HG03571 (cell line): ENCODE data around the gene PAH.

Source experiments
- ATAC-seq: cut with Tn5 transposase; IDR thresholded peaks from one replicate; pipeline ENCODE4 v1.9.1; 2021; ENCODE audit not compliant: unreplicated experiment

PAH gene

DNA sequence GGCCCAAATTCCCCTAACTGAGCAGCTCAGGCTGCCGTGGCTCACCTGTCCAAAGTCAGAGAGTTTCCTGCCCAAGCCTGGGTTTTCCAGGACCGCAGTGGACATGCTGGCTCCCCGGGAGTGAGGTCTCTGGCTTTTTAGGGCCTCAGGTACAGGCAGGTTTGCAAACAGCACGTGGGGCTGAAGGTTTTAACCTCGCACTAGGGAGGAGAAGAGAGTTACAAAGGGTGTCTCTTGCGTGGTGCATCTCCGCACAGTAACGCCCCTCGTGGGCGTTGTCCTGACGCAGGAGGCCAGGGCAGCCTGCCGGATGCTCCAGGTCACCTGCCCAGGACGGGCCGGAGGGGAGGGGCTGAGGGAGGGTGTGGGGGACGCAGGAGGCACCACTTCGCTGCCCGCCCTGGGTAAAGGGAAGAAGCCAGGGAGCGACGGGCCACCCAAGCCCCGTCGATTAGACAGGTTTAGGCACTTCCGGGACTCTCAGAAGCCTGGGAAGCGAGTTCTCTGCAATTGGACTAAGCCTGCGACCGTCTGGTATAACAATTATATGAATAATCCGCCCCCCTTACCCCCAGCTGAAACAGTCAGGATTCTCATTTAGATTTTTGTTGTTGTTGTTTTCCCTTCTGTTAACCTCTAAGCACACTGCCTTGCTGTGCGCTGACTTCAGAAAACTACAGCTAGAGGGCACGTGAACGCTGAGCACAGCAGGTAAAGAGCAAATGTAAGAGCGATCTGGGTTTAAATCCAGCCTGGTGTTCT is at the start of gene PAH:
TSS of gene PAH (minus strand) at position 219 of the 762 bp plus-strand sequence. CDS start at position 105, 114 bp downstream.
- peak; percentile 57 for ATAC-seq

DNA sequence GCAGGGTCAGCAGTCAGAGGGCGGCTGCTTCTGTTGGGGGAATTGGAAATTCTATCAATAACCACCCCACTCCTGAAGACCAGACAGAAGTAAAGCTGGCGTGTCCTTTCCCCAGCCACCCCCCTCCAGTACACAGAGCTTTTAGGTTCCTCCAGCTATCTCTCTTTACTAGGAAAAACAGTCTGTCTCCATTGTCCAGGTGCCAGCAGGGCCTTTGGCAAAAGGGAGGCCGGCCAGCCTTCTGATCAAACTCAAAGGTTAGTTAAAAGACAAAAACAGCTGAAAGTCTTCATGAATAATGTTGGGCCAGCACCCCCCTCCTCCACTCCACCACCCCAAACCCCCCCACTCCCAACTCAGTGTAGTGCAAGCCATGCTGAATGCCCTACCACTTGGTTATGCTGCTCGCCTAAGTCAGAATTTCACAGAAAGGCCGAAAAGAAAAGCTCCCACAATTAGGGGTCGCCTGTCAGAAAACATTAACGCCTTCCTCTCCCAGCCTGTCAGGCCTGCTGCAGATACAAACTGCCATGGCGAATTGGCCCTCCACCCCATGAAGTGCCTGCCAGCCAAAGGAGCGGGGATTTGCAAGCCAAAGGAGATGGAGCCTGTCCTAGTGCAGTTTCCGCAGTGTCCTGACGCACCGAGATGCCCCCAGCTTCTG is 49.3 kb upstream of the PAH start:
- ATAC-seq: no peak

DNA sequence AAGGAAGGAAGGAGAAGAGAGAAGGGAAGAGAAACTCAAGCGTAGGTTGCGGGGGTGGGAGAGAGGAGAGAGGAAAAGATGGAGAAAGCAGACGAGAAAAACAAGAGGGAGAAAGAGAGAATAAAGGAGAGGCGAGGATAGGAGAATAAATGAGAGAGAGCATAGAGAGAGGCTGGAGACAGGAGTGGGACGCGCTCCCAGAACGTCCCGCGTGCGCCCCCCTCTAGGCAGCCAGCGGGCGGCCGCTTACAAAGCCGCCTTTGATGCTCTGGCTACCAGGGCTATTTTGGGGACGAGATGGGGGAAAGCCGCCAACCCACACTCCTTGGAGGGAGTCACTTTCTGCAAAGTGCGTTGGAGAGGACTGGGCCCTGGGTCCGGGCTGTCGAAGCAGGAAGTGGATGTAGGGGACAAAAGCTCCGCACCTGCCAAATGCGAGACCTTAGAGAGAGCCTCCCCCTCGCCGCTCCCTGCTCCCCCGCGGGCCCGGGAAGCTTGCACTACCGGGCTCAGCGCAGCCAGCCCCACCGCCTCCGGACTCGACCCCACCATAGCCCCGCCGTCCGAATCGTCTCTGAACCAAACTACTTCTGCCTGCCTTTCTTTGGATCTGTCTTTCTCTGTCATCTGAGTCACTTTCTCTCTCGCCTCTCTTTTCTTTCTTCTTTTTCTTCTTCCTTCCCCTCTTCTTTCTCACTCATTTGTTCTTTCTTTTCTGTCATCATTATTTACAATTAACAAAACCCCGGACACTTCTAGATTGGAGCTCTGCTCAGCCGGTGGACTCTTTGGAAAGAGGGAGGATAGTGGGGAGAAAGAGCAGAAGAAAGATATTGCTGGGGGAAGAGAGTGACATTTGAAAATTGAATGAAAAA is 48.5 kb upstream of the PAH start:
- peak; percentile 26 for ATAC-seq

DNA sequence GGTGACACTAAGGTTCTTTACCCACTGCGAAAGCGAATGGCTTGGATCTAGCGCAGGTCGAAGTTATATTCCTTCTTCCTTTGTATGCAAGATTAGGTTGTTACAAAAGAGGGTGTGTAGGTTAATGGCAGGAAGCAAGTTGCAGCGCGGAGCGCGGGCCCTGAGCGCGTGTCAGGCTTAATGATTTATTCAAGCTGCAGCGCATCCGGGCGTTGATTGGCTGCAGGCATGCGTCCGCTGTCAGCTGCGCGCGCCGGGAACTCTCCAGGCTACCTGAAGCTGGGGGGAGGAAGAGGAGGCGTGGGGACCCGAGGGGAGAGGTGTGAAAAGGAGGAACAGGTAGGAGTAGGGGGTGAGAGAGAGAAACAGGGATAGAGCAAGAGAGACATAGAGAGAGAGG is 47.8 kb upstream of the PAH start:
- peak; percentile 50 for ATAC-seq

DNA sequence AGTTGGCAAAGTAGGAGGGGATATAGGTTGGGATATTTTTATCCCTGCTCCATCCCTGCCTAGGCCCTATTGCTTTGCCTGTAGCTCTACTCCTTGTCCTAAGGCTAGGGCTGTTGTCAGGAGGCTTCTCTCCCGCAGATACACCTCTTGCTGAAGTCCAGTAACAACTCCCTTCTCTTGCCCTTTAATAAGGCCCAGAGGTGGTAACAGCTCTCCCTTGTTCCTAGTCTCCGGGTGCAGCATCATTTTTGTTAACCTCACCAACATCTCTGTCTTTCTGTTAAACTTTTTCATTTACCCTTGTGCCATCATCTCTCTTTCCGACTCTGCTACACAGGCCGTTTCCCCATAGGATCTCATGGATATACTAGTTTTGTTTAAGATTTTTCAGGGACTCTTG is 46.8 kb upstream of the PAH start:
- no peak for ATAC-seq

DNA sequence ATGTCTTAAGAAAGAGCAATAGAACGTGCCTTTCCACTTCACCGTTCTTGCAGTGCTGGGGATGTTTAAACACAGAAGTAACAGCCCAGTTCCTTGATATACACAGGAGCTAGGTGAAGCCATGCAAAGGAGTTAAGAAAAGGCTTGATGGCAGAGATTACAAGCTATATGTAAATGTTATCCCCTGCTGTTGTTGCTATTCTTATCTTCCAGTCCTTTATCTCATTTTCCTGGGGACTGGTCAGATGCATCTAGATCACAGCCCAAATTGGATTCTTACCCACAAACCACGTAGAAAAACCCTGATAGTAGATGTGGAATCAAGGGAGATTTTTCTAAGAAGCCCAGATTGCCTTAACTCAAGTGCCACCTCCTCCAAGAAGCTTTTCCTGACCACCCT is 45.9 kb upstream of the PAH start:
- no peak for ATAC-seq

DNA sequence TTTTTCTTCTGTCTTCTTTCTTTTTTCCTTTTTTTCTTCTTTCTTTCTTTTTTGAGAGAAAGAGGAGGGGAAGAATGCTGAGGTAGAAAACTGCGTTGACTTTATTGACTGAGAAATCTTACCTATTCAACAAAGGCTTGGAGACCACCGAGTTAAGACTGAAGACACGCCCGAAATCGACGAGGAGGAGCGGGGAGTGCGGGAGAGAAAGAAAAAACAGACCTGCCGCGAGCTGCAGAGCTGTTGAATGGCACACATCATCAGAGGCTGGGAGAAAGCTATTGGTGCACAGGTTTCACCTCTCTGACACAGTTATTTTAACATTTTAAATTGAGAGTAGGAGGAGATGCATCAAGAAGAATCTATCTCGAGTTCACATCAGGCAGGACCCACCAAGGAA is 45.5 kb upstream of the PAH start:
- no peak for ATAC-seq

DNA sequence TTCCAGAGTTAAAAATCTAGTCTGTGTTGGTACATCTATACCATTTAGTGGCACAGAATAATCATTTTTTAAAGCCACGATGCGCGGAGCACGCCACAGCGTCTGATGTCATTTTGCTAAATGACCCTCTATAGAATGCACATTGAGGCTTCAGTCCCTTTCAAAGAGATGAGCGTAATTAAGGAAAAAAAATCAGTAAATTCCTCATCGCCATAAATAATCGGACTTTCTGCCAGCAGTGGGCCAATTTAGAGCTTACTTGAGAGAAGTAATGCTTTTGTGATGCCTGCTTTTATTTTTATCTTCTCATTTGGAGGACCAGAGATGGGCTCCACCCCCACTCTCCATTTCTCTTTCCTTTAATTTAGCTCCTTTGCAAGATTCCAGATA is 44.4 kb upstream of the PAH start:
- no peak for ATAC-seq

DNA sequence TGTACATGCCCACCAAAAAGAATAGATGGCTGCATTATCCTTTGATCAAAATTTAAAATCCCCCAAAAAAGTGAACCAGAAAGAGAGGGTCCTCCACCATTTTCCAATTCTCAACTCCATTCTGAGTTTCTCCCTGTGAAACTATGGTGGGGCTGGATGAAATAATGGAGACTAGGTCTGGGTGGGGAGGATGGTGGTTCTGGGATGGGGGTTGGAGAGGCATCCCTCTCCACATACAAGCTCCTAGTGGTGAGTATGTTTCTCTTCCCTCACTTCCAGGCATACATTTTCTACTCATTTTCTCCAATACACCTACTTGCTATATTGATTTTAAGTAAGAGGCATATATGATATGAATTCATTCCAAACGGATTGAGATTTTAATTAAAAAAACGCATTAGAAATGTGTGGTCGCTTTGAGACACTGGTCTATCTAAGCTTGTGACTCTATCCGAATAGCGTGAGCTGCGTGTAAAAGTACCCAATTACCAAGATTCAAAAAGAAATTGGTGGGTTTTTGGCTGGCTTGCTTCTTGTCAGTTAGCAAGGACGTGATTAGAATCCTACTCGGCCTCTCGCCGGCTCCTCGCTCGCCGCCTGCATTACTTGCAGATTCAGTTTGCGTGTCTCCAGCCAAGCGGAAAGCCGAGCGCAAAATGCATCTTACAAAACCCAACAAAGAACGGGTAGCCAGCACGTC is 43.9 kb upstream of the PAH start:
- ATAC-seq: no peak

DNA sequence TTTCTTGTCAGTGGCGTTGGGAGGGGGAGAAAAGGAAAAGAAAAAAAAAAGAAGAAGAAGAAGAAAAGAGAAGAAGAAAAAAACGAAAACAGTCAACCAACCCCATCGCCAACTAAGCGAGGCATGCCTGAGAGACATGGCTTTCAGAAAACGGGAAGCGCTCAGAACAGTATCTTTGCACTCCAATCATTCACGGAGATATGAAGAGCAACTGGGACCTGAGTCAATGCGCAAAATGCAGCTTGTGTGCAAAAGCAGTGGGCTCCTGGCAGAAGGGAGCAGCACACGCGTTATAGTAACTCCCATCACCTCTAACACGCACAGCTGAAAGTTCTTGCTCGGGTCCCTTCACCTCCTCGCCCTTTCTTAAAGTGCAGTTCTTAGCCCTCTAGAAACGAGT is 42.3 kb upstream of the PAH start:
- ATAC-seq: no peak

DNA sequence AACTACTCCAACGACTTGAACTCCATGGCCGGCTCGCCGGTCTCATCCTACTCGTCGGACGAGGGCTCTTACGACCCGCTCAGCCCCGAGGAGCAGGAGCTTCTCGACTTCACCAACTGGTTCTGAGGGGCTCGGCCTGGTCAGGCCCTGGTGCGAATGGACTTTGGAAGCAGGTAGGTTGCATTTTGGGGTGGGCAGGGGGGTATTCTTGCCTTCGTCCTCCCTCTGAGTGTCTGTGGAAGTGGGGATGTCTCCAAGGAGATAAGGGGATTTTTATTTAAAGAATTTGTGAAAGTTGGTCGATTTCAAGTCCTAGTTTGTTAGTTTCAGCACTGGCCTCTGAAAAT is 41.8 kb upstream of the PAH start:
- ATAC-seq: no peak

DNA sequence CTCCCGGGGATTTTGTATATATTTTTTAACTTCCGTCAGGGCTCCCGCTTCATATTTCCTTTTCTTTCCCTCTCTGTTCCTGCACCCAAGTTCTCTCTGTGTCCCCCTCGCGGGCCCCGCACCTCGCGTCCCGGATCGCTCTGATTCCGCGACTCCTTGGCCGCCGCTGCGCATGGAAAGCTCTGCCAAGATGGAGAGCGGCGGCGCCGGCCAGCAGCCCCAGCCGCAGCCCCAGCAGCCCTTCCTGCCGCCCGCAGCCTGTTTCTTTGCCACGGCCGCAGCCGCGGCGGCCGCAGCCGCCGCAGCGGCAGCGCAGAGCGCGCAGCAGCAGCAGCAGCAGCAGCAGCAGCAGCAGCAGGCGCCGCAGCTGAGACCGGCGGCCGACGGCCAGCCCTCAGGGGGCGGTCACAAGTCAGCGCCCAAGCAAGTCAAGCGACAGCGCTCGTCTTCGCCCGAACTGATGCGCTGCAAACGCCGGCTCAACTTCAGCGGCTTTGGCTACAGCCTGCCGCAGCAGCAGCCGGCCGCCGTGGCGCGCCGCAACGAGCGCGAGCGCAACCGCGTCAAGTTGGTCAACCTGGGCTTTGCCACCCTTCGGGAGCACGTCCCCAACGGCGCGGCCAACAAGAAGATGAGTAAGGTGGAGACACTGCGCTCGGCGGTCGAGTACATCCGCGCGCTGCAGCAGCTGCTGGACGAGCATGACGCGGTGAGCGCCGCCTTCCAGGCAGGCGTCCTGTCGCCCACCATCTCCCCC is 41.2 kb upstream of the PAH start:
- ATAC-seq: peak; percentile 55

DNA sequence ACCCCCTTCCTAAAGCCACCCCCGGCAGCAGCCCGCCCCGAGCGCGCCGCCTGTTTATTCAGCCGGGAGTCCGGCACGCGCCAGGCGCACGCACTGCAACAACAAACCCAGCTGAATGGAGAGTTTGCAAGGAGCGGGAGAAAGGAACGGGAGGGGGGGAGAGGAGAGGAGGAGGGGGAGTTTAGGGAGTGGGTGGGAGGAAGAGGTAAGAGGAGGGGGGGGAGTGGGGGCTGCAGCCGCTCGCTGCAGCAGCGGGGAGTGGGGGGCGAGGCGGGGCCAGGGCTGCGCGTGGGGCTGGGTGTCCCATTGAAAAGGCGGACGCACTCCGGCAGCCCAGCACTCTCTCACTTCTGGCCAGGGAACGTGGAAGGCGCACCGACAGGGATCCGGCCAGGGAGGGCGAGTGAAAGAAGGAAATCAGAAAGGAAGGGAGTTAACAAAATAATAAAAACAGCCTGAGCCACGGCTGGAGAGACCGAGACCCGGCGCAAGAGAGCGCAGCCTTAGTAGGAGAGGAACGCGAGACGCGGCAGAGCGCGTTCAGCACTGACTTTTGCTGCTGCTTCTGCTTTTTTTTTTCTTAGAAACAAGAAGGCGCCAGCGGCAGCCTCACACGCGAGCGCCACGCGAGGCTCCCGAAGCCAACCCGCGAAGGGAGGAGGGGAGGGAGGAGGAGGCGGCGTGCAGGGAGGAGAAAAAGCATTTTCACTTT is 40.5 kb upstream of the PAH start, which contains the start of gene ASCL1:
TSS of gene ASCL1 (plus strand) at position 336 of the 712 bp plus-strand sequence. CDS start 571 bp downstream, outside the sequence.
- ATAC-seq: peak; percentile 36

DNA sequence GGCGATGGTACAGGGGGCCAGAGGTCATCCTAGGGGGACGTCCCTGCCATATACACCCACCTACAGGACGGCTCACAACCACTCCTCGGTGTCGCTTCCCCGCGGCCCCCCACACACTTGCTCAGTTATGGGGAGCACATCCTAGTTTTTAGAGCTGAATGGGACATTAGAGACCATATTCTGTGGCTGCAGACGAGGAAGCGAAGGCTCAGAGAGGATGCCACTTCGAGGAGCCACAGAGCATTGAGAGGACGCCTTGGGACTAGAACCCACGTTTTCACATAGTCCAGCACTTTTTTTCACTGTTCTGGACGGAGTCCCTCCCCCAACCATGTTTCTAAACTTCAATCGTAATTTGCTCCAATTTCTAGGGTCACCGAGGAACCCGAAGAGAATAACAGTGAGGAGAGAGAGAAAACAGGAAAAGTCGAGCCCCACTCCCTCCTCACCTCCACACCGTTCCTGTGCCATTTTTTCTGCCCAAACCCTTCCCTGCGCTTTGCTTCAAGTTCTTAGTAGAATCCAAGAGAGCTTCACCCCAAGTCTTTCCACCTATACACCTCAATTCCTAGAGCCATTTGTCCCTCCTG is 39.8 kb upstream of the PAH start:
- ATAC-seq: no peak

DNA sequence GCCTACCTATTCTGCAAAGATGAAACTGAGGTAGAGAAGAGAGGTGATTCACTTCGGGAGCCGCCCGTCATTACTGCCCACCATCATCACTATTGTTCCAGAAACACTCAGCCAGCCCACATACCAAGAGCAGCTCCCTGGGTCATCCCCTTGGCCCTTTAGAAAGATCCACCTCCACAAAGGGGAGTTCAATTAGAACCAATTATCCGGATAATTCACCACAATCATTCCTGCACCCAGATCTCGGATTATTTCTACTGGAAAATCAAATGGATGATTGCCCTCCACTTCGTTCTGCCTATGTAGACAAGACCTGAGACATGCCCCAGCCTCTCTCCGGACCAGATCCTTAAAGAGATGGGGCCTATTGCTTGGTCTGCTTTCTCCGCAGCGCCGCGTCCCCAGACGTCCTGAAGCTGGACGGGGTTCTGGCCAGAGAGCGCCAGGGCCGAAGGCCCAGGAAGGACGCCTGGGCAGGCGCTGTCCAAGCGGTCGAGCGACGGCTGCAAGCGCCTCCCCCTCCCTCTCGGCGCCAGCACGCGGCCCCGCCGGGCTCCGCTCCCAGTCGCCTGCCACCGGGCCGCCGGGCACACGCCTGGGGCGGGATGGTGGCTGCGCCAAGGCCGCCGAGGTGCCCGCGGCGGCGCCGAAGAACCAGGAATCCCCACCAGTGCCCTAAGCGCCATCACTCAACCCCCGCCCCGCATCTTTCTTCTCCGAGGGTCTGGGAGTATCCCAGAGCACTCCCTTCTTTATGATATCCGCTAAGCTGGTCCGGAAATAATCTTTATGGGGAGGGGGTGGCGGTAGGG is 39.1 kb upstream of the PAH start:
- ATAC-seq: no peak

DNA sequence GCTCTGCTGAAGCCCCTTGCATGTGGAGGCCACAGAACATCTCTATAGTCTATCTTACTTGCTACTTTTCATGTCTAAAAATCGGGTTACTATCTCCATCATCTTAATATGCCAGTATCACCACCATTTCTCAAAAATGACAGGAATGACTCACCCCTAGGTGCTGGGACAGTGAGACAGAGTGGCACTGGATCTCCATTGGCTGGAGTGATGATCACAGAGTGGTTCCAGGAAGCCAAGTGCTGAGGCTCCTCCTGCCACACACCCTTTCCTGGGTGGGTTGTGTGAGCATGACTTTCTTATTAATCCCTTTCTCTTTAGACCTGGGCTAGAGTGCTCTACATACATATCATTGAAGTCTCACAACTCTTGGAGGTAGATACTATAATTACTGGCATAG is 37.1 kb upstream of the PAH start:
- no peak for ATAC-seq

DNA sequence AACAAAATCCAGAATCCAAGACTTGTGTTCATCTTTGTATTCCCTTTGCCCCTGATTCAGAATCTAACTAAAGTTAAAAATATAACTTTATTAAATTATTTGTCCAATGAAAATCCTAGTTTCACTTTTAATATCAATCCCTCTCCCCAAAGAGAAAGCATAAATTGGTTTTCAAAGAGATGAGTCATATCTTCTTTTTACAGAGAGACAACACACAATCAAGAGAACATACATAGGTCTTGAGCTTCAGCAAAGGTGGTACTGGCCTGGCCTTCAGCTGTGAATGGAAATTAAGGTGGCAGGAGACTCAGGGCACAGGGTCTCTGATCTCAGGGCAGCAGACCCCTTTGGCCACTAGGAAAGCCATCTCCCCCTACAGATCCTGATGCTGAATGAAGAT is 36.2 kb upstream of the PAH start:
- no peak for ATAC-seq

DNA sequence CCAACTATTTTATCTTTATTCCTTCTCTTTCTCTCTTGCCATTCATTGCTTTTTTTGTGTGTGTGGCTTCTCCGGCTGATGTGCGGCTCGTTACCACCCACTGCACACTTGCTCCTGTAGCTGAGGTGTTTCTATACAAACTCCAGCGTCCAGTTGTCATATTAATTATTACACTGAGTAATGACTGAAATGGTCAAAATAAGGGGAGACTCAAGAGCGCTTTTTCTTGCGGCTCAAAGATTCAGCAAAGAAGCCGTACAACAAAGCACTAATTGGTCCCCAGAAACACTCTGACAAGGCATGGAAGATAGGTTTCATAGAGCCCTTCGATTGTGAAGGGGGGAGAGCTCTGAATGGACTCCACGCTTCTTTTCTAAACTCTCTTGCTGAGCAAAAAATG is 34.8 kb upstream of the PAH start:
- ATAC-seq: no peak
